ENCODE measurements around the gene DHRSX. TPM values are rescaled to one million over a fixed set of nuclear protein-coding genes. Genes with fewer than 3 reads are reported as not detected.
A peak's percentile ranks its signal among the peaks of the same experiment; 100 is the strongest.

The DHRSX gene
- total and polyA plus RNA-seq, 9 donors = 12.2 to 25.9 (median 20.4) TPM

DNA sequence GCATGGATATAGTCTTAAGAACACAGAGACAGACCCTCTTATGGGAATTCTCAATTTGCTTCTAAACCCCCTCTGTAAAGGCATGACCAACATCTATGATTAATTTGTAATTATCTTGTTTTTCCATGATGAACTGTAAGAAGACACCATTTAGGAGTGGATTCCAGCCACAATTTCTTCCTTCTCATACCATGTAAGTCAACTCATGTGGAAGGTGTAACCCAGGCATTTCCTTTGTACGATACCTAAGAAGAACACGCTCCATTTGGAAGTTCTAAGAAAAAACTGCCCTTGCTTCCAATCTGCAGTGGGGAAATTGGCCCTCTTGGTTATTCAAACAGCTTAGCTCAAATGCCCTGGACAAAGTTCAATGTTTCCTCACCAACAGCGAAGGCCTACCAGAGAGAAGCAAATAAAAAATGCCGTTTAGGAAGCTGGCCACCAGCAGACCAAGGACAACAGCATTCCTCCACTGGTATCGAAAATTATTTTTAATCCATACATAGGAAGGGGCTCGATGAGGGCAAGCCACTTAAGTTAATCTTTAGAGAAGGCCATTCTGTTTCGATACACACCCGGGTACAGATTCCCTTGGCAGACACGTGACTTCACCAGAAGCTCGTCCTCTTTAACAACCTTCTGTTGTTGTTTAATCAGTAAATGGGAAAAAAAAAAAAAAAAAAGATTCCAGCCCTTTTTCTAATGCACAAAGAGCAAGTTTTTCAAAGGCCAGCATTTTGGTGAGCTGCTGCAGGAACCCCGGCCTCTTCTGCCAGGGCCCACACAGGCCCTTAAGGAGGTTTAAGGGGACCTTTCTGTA, 2.6 kb downstream of the DHRSX start:
- TF ChIP-seq EP300 (IDR thresholded peaks at IDR 0.05) = no peak
- TF ChIP-seq POLR2A (IDR thresholded peaks at IDR 0.05) = no peak
- TF ChIP-seq, protein P1, sequence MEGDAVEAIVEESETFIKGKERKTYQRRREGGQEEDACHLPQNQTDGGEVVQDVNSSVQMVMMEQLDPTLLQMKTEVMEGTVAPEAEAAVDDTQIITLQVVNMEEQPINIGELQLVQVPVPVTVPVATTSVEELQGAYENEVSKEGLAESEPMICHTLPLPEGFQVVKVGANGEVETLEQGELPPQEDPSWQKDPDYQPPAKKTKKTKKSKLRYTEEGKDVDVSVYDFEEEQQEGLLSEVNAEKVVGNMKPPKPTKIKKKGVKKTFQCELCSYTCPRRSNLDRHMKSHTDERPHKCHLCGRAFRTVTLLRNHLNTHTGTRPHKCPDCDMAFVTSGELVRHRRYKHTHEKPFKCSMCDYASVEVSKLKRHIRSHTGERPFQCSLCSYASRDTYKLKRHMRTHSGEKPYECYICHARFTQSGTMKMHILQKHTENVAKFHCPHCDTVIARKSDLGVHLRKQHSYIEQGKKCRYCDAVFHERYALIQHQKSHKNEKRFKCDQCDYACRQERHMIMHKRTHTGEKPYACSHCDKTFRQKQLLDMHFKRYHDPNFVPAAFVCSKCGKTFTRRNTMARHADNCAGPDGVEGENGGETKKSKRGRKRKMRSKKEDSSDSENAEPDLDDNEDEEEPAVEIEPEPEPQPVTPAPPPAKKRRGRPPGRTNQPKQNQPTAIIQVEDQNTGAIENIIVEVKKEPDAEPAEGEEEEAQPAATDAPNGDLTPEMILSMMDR (IDR thresholded peaks at IDR 0.05) = no peak
- intact Hi-C loops (cut with DNase I) = no loop called here

DNA sequence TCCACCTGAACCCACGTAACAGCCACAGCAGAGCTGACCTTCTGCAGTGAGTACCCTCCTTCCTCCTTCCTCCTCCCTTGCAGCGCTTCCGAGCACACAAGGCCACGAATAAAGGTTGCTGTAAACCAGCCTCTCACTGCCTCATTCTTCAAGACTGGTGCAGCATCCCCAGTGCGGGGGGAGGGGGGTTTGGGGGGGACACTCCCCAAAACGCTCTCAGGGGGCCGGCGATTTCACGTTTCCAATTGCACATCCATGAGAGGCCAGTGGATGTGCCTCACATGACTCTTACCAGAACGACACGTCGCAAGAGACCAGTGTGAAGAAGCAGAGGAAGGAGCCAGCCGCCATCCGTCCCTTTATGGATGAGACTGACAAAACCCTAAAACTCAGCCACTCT, 5.2 kb downstream of the DHRSX start:
- H3K4me1 ChIP-seq (ENCODE audit: insufficient read depth) = peaks cover 5% of the 10 kb centered on the region
- no peaks in the 10 kb centered on the region for H3K36me3 ChIP-seq
- no peak overlapping the region for H3K4me3 ChIP-seq
- 82 to 86% (median 83%) methylated on average over 14 of the region's 14 CpGs for WGBS, 3 donors
- H3K9me3 ChIP-seq = no peaks in the 10 kb centered on the region
- intact Hi-C loops (cut with DNase I) = no loop called here
- H3K27me3 ChIP-seq = no peaks in the 10 kb centered on the region
- no peak for DNase-seq
- TF ChIP-seq POLR2A (IDR thresholded peaks at IDR 0.05) = no peak
- TF ChIP-seq, protein P1 (IDR thresholded peaks at IDR 0.05) = no peak
- TF ChIP-seq EP300 (IDR thresholded peaks at IDR 0.05) = no peak
- H3K27ac ChIP-seq = no peak overlapping the region

More for the DNA sequence above, 2.6 kb downstream of the DHRSX start:
- Histone ChIP-seq H3K4me1 (ENCODE audit: insufficient read depth) (peaks cover 5% of the 10 kb centered on the region), H3K36me3 (no peaks in the 10 kb centered on the region), H3K9me3 (no peaks in the 10 kb centered on the region), H3K27me3 (no peaks in the 10 kb centered on the region), H3K4me3 (peak overlapping the region; percentile 3), H3K27ac (peak overlapping the region; percentile 31 to 88)
- WGBS, 3 donors = 13 to 16% (median 15%) methylated on average over 11 of the region's 11 CpGs
- peak in 1 of 5 donors; percentile 38 for DNase-seq

DNA sequence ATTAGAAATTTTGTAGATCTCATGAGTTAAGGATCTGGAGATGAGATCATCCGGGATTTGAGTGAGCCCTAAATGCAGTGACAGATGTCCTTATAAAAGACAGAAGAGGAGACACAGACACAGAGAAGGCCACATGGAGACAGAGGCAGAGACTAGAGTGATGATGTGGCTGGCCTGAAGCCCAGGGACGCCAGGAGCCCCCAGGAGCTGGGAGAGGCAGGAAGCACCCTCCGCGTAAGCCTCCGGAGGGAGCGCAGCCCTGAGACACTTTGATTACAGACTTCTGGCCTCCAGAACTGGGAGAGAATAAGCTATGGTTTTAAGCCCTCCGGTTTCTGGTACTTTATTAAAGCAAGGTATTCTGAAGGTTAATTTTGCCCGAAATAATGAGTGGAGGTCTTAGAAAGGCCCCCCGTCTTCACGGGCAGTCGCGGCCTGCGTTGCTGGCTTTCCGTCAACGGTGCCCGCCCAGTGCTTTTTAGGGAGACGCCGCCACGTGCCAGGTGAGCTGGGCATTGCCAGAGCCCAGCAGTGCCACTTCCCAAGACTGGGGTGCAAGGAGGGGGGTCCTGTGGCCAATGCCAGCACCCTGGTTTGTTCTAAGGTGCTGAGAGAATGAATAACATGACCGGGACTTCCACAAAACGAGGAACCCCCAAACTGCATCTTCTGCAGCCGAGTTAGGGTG, 8.1 kb downstream of the DHRSX start:
- Histone ChIP-seq H3K9me3 (no peaks in the 10 kb centered on the region), H3K27ac (no peak overlapping the region), H3K36me3 (no peaks in the 10 kb centered on the region), H3K4me3 (no peak overlapping the region), H3K4me1 (ENCODE audit: insufficient read depth) (no peaks in the 10 kb centered on the region), H3K27me3 (no peaks in the 10 kb centered on the region)
- intact Hi-C loops (cut with DNase I) = no loop called here
- no peak for TF ChIP-seq EP300 (IDR thresholded peaks at IDR 0.05)
- TF ChIP-seq, protein P1 (IDR thresholded peaks at IDR 0.05) = no peak
- TF ChIP-seq POLR2A (IDR thresholded peaks at IDR 0.05) = no peak
- DNase-seq = no peak
- WGBS, 3 donors = 92 to 94% (median 92%) methylated on average over 22 of the region's 22 CpGs

DNA sequence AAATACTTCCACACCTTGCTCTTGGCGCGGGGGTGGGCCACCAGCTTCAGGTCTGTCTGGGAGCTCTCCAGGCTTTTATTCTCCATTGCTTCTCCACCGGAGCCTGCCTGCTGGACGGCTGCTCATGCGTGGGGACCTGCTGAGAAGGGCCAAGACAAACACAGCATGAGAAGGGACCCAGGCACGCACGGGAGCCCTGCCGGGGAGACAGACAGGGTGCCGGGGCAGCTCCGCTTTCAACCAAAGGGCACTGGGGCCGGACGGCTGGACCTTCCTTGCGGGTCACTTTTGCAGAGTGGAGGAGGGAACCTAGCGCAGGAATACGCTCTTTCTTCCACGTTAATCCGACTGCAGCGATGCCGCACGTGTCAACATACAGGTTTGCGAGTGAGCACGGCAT, 10.1 kb downstream of the DHRSX start:
- TF ChIP-seq POLR2A (IDR thresholded peaks at IDR 0.05) (no peak), EP300 (IDR thresholded peaks at IDR 0.05) (no peak)
- TF ChIP-seq, protein P1 (IDR thresholded peaks at IDR 0.05) = no peak
- Histone ChIP-seq H3K27ac (no peak overlapping the region), H3K4me3 (no peak overlapping the region), H3K36me3 (no peaks in the 10 kb centered on the region), H3K27me3 (no peaks in the 10 kb centered on the region), H3K4me1 (ENCODE audit: insufficient read depth) (no peaks in the 10 kb centered on the region), H3K9me3 (no peaks in the 10 kb centered on the region)
- 93 to 95% (median 94%) methylated on average over 22 of the region's 22 CpGs for WGBS, 3 donors
- DNase-seq = no peak
- intact Hi-C loops (cut with DNase I) = no loop called here
